SU-DHL-6 (cell line): ENCODE results near the gene DNAJB8.

Source experiments
- H2AFZ ChIP-seq: fragments of 200-600 bp; sonication (generic); 2 replicates; pipeline ENCODE4 v1.6.1; 2014; ENCODE audit warnings: low read depth, mild to moderate bottlenecking, moderate library complexity, mixed read lengths, antibody characterized with exemption, low read length; ENCODE audit not compliant: severe bottlenecking
- H3F3A ChIP-seq: fragments of 200-600 bp; shearing (Covaris generic); 2 replicates; pipeline ENCODE4 v1.6.0; 2016; ENCODE audit warnings: antibody characterized with exemption, mild to moderate bottlenecking; ENCODE audit not compliant: insufficient read depth
- H3K27ac ChIP-seq: fragments of 200-600 bp; sonication (generic); 2 replicates; pipeline ENCODE4 v1.5.1; 2016; ENCODE audit warnings: low read depth, mild to moderate bottlenecking, low read length, moderate library complexity, mixed read lengths
- H3K27me3 ChIP-seq: fragments of 200-600 bp; sonication (generic), shearing (Covaris generic); 2 replicates; pipeline ENCODE4 v1.6.0; 2014; ENCODE audit warnings: mild to moderate bottlenecking, low read length
- H3K36me3 ChIP-seq: fragments of 200-600 bp; sonication (generic); 2 replicates; pipeline ENCODE4 v1.6.1; 2014; ENCODE audit warnings: mild to moderate bottlenecking, low read length, mixed read lengths
- H3K4me2 ChIP-seq: fragments of 300-600, 200-600 bp; shearing (Covaris generic), sonication (generic); 2 replicates; pipeline ENCODE4 v1.6.0; 2014; ENCODE audit warnings: low read length, low read depth, mild to moderate bottlenecking; ENCODE audit not compliant: poor library complexity, severe bottlenecking
- H3K4me3 ChIP-seq: fragments of 200-600 bp; sonication (generic); 2 replicates; pipeline ENCODE4 v1.5.1; 2014; ENCODE audit warnings: antibody characterized with exemption, low read length, mild to moderate bottlenecking, mixed read lengths; ENCODE audit not compliant: insufficient read depth, poor library complexity, severe bottlenecking
- H3K79me2 ChIP-seq: fragments of 200-600 bp; sonication (generic); 2 replicates; pipeline ENCODE4 v1.6.1; 2014; ENCODE audit warnings: mild to moderate bottlenecking, low read length, moderate library complexity; ENCODE audit not compliant: insufficient read depth
- H3K9ac ChIP-seq: fragments of 200-600 bp; sonication (generic); 2 replicates; pipeline ENCODE4 v1.7.0; 2014; ENCODE audit warnings: mild to moderate bottlenecking, low read length
- H3K9me2 ChIP-seq: fragments of 200-600 bp; sonication (generic); replicated peaks from 2 replicates; pipeline ENCODE4 v1.6.1; 2014; ENCODE audit warnings: low read length; ENCODE audit not compliant: insufficient read depth
- H3K9me3 ChIP-seq: fragments of 200-600 bp; sonication (generic); 2 replicates; pipeline ENCODE4 v1.6.1; 2014; ENCODE audit warnings: low read length, mixed read lengths; ENCODE audit not compliant: insufficient read depth
- H4K20me1 ChIP-seq: fragments of 200-600 bp; sonication (generic); 2 replicates; pipeline ENCODE4 v1.6.1; 2014; ENCODE audit warnings: low read depth, mild to moderate bottlenecking, antibody characterized with exemption, low read length, moderate library complexity, mixed read lengths
- EZH2phosphoT487 ChIP-seq: fragments of 200-600 bp; sonication (generic), shearing (Covaris generic); conservative IDR thresholded peaks from 2 replicates; pipeline ENCODE4 v1.6.1; 2018; ENCODE audit warnings: mild to moderate bottlenecking, antibody characterized with exemption, low read length, moderate library complexity, mixed read lengths
- TF ChIP-seq, protein P1 (sequence below): fragments of 200-600 bp; sonication (generic); IDR thresholded peaks from one replicate; pipeline ENCODE4 v1.5.1; 2017; ENCODE audit warnings: antibody characterized with exemption, mild to moderate bottlenecking, low read length, moderate library complexity; ENCODE audit not compliant: insufficient read depth, poor library complexity, severe bottlenecking

DNAJB8 gene

GRCh38 chr3:128485282-128486204 lies 18.9 kb upstream of the DNAJB8 start:
- no peaks in the 10 kb centered on the region for H3K27me3 ChIP-seq
- no peak overlapping the region for H3K4me2 ChIP-seq
- H3K9ac ChIP-seq = no peak overlapping the region

DNA sequence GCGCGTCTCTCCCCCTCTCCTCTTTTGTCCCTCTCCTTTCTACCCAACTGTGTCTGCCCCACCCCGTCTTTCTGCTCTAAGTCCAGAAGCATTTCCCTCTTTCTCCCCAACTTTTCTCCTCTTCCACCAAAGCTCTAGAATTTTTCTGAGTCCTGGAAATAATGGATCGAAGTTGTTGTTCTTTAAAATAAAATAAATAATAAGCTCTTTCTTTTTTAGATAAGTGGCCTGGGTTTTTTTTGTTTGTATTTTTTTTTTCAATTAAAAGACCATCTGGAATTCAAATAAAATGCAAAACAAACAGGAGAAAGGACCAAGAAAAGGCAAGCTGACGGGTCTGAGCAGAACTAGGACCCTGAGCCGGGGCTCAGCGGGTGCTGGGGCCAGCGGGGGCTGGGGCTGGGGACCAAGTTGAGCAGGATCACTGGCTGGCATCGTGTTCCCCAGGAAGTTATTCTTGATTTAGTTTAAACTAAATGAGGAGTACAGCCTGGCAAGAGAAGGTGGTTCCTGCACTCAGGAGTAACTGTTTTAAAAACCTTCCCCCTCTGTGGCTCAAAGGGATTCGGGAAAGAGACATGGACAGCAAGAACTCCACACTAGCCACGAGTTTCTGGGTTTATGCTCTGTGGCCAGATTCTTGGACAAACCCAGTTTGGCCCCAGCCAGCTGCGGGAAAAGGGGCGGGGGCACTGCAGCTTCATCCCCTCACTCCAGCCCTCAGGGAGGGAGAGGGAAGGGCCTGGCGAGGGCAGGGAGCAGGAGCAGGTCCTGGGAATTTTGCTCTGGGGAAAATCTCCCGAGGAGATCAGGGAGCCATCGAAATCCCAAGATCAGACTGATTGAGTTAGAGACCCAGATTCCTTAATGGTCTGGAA lies 18.0 kb upstream of the DNAJB8 start:
- H3K27me3 ChIP-seq = no peaks in the 10 kb centered on the region
- no peak overlapping the region for H3K4me3 ChIP-seq
- no peak overlapping the region for H2AFZ ChIP-seq
- H3F3A ChIP-seq = no peaks in the 10 kb centered on the region
- no peaks in the 10 kb centered on the region for H3K9me3 ChIP-seq
- no peak overlapping the region for H3K27ac ChIP-seq
- no peaks in the 10 kb centered on the region for H3K79me2 ChIP-seq
- no peaks in the 10 kb centered on the region for H3K36me3 ChIP-seq
- TF ChIP-seq, protein P1, sequence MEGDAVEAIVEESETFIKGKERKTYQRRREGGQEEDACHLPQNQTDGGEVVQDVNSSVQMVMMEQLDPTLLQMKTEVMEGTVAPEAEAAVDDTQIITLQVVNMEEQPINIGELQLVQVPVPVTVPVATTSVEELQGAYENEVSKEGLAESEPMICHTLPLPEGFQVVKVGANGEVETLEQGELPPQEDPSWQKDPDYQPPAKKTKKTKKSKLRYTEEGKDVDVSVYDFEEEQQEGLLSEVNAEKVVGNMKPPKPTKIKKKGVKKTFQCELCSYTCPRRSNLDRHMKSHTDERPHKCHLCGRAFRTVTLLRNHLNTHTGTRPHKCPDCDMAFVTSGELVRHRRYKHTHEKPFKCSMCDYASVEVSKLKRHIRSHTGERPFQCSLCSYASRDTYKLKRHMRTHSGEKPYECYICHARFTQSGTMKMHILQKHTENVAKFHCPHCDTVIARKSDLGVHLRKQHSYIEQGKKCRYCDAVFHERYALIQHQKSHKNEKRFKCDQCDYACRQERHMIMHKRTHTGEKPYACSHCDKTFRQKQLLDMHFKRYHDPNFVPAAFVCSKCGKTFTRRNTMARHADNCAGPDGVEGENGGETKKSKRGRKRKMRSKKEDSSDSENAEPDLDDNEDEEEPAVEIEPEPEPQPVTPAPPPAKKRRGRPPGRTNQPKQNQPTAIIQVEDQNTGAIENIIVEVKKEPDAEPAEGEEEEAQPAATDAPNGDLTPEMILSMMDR = no peak
- TF ChIP-seq EZH2phosphoT487 = no peak
- H3K4me2 ChIP-seq = no peak overlapping the region
- no peak overlapping the region for H3K9ac ChIP-seq
- H3K9me2 ChIP-seq = no peaks in the 10 kb centered on the region
- H4K20me1 ChIP-seq = no peaks in the 10 kb centered on the region

More at GRCh38 chr3:128485282-128486204, 18.9 kb upstream of the DNAJB8 start:
- no peak overlapping the region for H3K4me3 ChIP-seq
- no peaks in the 10 kb centered on the region for H3K9me2 ChIP-seq
- H4K20me1 ChIP-seq = no peaks in the 10 kb centered on the region
- H3K79me2 ChIP-seq = no peaks in the 10 kb centered on the region
- no peaks in the 10 kb centered on the region for H3F3A ChIP-seq
- no peaks in the 10 kb centered on the region for H3K9me3 ChIP-seq
- TF ChIP-seq, protein P1 = no peak
- TF ChIP-seq EZH2phosphoT487 = no peak
- no peaks in the 10 kb centered on the region for H3K36me3 ChIP-seq
- H2AFZ ChIP-seq = no peak overlapping the region
- H3K27ac ChIP-seq = no peak overlapping the region

GRCh38 chr3:128483657-128484403 lies 17.1 kb upstream of the DNAJB8 start:
- H3K9me3 ChIP-seq = no peaks in the 10 kb centered on the region
- H3K27me3 ChIP-seq = no peaks in the 10 kb centered on the region
- H3F3A ChIP-seq = no peaks in the 10 kb centered on the region
- no peak overlapping the region for H3K9ac ChIP-seq
- no peaks in the 10 kb centered on the region for H3K9me2 ChIP-seq
- no peak overlapping the region for H2AFZ ChIP-seq
- H3K79me2 ChIP-seq = no peaks in the 10 kb centered on the region
- no peak overlapping the region for H3K27ac ChIP-seq
- no peak overlapping the region for H3K4me3 ChIP-seq
- no peaks in the 10 kb centered on the region for H4K20me1 ChIP-seq
- TF ChIP-seq, protein P1 = no peak
- TF ChIP-seq EZH2phosphoT487 = no peak
- no peaks in the 10 kb centered on the region for H3K36me3 ChIP-seq
- H3K4me2 ChIP-seq = no peak overlapping the region
